GM18868 (cell line): ENCODE measurements around the gene KLHL22.
"Not testable (repeated sequence)": the region's sequence is repeated elsewhere in the genome, so short reads cannot be mapped to it uniquely, and the experiment has no call there.

Experiments
- ATAC-seq: cut with Tn5 transposase; IDR thresholded peaks from one replicate; pipeline ENCODE4 v1.9.1; 2021; ENCODE audit warnings: mild to moderate bottlenecking, moderate library complexity; ENCODE audit not compliant: unreplicated experiment

KLHL22 gene

GRCh38 chr22:20525048-20525447 is 29.5 kb upstream of the KLHL22 start:
- ATAC-seq = no peak

DNA sequence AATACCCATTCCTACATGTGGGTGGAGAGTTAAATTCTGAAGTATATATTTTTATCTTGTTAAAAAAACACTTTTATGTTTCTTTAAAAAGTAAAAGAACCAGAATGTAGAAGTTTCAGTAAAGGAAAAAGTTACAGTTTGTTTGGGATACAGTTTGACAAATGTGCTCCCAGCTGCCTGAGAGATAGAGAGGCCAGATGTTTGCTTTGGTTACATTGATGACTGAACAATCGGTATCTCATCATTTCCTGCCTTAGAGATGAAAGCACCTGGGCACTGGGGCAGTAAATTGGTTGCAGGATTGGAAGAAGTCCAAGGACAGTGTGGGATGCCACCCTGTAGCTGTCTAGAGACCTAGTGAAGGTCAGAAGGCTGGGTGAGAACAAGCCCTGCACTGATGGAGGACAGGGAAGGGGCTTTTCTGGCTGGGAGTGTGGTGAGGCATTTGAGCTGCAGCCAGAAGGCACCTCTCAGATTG is 28.4 kb upstream of the KLHL22 start:
- ATAC-seq = no peak

GRCh38 chr22:20523086-20523983 is 27.7 kb upstream of the KLHL22 start:
- ATAC-seq = no peak

DNA sequence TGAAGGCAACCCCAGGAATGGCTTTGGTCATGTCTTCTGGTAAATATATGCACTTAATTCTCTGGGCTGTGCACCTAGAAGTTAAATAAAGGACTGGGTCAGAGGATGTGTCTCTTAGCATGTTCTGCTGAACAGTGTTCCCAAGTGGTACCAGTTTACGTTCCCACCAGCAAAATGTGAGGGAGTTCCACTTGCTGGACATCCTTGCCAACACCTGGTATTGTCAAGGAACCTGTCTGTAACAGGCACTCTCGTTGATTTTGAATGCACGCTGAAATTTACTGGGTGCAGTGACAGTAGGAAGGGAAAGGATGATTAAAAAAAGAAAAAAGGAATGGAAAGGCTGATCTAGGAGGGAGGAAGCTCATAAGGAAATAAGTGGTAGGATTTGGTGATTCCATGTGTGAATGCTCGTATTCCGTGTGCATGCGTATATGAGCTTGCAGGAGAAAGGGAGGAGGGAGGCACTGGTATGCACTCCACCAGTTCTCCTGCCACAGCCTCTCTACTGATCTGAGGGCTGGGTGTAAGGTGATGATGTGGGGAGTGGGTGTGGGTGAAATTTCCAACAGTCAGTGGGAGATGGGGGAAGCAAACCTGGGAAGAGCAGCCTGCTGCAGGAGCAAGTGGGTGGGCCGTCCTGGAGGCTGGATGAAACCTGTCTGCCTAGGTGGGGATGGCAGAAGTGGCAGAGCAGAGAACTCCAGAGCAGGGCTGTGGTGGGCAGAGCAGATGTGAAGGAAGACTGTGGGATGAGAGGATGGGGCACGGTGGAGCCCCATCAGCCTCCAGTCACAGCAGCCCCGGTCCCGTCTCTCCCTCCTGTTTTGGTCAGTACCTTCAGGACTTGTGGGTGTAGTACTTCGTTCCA is 26.8 kb upstream of the KLHL22 start:
- no peak for ATAC-seq

DNA sequence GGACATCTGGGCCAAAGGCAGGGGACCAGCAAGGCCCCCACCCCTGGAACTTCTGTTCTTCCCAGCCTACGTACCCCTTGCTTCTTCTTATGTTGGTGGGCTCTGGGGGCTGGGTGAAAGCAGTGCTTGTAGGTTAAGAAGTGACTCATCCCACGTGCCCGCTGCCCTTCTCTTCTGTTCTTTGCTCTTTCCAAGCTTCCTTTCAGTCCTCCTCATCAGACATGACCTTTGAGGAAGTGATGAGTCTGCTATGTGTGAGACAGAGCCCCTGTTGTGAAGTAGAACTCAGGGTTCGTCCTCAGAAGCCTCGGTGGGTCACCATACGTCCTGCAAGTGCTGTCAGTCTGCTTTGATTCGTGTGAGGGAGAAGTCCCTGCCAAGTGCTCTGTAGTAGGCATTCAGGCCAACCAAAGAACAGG is 24.5 kb upstream of the KLHL22 start:
- ATAC-seq = no peak

DNA sequence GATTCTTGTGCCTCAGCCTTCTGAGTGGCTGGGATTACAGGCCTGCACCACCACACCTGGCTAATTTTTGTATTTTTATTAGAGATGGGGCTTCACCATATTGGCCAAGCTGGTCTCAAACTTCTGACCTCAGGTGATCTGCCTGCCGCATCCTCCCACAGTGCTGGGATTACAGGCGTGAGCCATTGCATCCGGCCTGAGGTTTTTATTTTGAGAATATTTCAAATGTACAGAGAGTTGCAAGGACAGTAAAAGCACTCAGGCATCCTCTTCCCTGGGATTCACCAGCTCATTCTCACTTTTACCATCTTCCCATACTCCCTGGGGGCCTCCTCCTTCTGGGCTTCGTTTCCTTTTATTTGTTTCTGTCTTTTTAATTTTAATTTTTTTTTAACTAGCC is 24.0 kb upstream of the KLHL22 start:
- no peak for ATAC-seq

- ATAC-seq = no peak
Observed at GRCh38 chr22:20517841-20518592, 22.4 kb upstream of the KLHL22 start.

DNA sequence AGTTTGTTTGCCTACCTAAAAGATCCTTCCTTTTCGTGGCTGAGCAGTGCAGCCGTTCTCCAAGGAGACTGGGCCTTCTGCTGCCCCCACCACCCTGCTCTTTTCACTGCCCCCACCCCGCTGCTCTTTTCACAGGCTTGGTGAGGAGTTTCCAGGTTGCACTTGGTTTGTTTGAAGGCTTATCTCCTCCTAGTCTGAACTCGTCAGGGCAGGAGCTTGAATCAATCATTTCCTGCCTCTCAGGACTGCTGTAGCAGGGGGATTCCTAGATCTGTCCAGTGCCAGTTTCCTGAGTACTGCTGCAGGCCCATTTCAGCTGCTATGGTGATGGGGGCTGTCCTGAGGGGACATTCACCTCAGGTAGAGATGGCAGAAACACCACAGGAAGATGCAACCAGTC is 21.8 kb upstream of the KLHL22 start:
- ATAC-seq = no peak

DNA sequence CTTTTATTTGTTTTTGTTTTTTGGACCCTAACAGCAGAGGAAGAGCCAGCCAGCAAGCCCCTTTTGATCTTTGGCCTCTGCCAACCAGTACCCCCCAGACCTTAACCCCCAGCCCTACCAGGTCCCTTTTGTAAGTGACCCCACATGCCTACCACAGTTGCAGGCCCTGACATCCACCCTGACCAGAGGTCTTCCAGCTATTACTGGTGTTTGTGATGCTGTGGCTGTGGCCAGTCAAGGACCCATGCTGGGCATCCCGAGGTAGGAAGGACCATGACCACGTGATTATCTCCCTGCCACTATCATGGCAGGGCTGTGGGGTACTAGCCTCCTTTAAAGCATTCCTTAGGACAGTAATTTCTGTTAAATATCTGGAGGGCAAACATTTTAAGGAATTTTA is 20.8 kb upstream of the KLHL22 start:
- no peak for ATAC-seq

DNA sequence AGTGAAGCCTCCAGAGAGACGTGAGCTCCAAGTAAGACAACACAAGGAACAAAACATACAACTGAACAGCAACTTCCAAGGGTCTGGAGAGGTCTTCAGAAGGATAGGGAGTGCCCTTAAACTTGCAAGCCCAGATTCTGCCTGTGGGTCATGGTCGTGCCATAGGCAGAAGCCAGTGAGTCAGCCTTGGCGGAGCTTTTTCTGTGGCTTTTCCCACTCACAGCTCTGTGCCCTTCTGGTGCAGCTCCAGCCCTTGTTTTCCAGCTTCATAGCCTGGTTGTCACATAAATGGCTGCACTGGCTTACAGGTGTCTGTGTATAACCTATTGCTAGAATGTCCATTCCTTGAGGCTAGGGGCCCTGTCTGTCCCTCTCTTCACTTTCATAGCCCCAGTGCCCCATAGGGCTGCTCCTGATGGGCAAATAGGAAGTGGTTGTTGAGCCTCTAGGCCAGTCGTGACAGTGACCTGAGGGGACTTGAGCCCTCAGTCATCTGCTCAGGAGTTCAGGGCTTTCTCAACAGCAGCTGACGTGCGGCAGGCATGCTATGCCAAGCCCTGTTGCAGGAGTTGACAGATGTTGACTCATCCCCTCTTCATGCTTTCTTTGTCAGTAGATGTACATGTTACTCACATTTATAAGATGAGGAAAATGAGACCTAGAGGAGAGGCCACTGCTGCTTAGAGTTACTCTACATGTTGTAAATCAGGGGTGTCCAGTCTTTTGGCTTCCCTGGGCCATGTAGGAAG is 19.2 kb upstream of the KLHL22 start:
- ATAC-seq = no peak

- no peak for ATAC-seq
Observed at GRCh38 chr22:20511578-20512229, 16.1 kb upstream of the KLHL22 start.

DNA sequence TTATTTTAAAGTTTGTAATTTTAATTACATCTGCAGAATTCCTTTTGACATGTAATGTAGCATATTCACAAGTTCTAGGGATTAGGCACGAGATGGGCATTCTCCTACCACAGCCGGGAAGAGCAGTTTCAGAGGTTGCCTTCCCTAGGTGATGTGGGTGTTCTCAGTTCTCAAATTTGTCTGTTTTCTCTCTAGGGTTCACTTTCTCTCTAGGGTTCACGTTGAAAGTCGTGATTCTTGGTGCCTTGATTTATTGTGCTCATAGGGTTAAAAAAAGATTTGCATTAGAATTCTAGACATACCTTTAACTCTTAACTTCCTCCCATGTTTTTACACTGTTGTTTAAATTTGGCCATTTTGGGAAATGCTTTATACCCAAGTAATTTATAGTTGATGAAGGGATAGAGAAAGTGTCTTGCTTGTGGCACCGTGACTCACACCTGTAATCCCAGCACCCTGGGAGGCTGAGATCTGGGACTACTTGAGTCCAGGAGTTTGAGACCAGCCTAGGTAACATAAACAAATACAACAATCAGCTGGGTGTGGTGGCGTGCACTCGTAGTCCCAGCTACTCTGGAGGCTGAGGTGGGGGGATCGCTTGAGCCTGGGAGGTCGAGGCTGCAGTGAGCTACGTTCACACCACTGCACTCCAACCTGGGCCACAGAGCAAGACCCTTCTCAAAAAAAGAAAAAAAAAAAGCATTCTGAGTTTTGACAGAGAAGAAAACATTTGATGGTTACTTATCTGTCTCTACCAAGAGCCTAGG is 15.4 kb upstream of the KLHL22 start:
- no peak for ATAC-seq

DNA sequence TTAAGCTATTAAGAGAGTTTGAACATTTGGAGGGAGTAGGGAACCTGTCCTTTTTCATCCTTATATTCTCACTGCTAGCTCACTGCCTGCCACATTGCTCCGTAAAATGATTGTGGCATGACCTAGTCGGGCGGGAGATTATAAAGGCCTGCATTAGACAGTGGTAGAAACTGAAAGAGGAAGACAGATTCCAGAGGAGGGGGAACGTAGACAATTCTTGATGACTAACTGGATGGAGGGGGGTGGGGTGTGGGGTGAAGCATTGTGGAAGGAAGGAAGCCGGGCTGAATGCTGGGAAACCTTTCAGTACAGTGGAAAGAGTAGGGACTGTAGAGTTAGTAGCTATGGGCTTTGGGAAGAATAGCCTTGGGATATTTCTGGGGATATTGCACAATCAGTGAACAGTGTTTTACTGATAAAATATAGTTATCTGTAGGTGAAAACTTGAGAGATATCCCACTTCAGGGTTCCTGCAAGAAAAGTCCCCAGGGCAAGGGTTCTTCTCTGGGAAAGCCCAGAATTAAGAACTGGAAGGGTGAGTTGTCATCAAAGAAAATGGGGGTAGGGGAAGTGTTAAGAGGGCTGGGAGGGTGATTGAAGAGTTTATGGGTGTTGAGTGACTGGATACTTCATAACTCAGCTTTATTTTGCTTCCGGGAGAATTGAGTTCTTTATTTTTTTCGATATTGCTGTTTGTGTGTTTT is 13.9 kb upstream of the KLHL22 start:
- no peak for ATAC-seq

GRCh38 chr22:20508815-20509271 is 13.2 kb upstream of the KLHL22 start:
- no peak for ATAC-seq

DNA sequence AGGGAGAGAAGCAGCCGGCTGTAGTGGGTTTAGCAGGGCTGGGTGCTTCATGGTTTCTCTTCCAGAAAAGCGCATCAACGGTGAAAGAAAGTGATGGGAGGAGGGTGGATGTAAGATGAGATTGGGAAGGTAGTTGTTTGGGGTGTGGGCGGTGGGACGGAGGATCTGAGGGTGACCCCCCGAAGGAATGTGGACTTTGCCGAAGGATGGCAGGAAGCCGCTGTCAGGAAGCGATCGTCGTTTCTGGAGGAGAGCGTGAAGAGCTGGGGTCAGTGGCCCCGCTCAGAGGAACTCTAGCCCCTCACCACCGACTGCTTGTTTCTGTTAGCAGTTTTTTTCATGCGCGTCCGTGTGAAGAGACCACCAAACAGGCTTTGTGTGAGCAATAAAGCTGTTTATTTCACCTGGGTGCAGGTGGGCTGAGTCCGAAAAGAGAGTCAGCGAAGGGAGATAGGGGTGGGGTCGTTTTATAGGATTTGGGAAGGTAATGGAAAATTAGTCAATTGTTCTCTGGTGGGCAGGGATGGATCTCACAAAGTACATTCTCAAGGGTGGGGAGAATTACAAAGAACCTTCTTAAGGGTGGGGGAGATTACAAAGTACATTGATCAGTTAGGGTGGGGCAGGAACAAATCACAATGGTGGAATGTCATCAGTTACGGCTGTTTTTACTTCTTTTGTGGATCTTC is 12.6 kb upstream of the KLHL22 start:
- ATAC-seq = not testable (repeated sequence)

DNA sequence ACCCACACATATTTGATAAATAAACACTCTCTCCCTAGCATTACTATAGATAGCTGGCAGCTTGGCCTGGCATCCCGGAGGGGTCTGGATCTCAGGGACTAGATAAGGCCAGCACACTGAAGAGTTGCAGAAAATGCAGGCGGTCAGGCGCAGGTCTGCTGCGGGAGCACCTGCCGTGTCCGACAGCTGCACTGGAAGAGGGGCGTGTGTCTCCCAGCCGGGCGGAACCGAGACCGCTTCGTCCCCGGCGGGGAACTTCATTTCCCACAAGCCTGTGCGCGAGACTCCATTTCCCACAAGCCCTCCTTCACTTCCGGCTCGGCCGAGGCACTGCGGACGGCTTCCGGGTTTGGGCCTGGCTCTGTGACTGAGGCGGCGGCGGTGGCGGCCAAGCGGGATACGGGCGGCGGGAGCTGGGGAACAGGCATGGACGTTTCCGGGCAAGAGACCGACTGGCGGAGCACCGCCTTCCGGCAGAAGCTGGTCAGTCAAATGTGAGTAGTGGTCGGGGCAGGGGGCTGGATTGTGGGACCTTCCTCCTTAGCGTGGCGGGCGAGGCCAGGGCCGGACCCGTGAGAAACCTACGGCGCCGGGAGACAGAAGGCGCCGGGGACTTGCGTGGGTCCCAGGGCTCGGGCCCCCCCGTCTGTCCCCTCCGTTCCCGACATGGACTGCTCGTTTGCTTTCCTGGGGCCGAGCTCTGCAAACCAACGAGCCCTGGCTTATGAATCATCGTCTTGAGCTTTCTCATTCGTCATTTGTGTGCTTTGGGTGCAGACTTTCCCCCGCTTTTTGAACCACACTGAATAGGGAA is 11.9 kb upstream of the KLHL22 start, which contains the start of gene MED15:
Gene MED15 (plus strand): TSS at position 358 of the 814 bp plus-strand sequence. CDS start 69 bp downstream, at position 427.
- ATAC-seq = peak; percentile 80
